ACHN (cell line): ENCODE results near the gene SH3D19.

ENCODE experiments used
- DNase-seq: peaks from one replicate; pipeline ENCODE4 v3.0.0-alpha.2; 2015
- in situ Hi-C: cut with HindIII; loops from 2 replicates; pipeline ENCODE4 v1.10.0; 2017; ENCODE audit warnings: low sequenced_read_pairs, low pct_ligation_motif_present, low pct_unique_long_range_greater_than_20kb

SH3D19 gene

DNA sequence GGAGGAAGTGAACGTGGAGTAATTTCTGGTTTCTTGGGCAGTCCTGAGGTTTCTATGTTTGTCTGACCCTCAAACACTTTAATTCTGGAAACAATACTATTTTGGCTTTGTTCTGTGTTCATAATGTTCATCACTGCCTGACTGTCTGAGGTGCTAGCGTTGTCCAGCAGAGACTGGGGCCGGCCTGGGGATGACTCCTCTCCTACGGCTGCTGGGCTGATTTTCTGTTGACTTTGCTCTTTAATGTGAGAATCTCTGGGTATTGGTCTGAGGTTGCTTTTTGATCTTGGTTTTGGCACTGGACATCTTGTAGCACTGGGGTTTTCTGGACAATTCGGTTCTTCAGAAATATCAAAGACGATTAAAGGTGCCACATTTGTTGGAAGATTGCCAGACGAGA, 150.2 kb downstream of the SH3D19 start:
- in situ Hi-C loops, result no loop called here
- no peak for DNase-seq

DNA sequence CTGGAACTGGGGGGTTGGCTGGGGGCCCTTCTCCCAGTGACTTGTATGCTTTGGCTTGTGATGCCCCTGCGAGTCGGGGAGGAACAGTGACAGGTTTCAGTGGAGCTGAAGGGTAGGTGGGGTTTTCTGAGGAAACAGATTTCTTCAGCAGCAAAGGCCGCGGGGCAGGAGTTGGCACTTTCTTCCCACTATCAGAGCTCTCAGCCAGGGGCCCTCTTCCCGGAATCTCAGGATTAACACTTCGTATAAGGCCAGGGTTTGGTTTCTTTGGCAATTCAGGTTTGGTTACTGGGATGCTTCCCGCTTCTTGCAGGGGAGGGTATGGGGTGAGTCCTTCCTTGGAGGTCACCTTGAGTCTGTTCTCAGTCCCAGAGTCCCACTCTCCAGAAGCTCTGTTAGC, 150.6 kb downstream of the SH3D19 start:
- no peak for DNase-seq
- in situ Hi-C loops, result no loop called here

DNA sequence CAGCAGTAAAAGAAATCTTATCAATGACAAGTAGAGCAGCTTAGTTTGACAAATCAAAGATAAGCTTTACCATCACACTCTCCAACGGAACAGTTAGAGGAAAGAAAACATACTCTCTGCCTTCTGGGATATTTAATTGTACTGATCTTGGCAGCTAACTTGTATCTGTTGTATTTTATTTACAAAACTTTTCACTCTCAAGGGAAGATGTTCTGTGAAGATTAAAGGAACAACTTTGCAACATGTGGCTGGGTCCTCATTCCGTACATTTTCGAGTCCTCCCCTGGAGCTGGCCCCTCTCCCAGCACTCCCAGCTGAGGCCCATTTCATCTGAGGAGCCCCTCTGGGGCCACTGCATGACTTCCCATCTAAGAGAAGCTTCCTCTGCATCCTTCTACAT, 151.5 kb downstream of the SH3D19 start:
- in situ Hi-C loops, result no loop called here
- no peak for DNase-seq

DNA sequence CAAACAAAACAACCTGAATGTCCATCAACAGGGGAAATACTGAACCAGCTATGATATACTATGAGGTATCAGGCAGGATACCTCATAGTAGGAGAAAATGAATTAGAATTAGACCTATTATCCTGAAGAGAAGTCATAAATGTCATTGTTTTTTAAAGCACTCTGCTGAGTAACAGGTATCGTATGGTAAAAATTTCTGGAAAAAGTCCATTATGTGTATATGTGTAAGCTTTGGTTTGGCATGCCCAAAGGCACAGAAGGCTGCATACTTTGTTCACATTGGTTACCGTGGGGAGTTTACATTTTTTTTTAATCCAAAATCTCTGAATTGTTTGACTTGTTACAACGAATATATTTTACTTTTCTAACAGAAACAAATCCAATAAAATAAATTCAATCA, 155.5 kb downstream of the SH3D19 start:
- in situ Hi-C loops, result no loop called here
- no peak for DNase-seq

DNA sequence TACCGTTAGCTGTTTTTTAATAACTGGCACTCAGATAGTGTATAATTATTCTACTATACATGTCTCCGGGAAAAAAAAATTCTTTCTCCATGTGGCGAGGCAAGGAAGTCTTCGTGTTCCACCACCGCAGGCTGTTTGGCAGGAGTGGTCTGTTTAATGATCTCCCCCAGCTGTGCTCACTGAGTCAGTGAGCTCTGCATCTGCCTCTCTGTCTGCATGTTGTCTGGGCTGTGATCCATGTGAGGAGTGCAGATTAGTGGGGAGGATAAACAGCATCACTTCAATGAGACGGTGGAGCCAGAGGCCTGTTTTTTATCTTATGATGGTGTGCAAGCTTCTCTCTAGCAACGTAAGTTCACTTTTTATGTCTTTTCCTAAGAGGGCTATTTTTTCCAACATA, 156.2 kb downstream of the SH3D19 start:
- in situ Hi-C loops, result no loop called here
- no peak for DNase-seq

DNA sequence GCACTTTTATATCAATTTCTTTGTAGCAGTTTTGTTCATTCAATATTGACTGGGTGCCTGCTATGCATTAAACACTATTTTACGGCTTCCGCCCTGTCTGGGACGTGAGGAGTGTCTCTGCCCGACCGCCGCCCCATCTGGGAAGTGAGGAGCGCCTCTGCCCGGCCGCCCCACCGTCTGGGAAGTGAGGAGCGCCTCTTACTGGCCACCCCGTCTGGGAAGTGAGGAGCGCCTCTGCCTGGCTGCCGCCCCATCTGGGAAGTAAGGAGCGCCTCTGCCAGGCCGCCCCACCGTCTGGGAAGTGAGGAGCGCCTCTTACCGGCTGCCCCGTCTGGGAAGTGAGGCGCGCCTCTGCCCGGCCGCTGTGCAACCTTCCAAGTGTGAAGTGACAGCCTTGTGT, 157.8 kb downstream of the SH3D19 start:
- DNase-seq, result no peak

DNA sequence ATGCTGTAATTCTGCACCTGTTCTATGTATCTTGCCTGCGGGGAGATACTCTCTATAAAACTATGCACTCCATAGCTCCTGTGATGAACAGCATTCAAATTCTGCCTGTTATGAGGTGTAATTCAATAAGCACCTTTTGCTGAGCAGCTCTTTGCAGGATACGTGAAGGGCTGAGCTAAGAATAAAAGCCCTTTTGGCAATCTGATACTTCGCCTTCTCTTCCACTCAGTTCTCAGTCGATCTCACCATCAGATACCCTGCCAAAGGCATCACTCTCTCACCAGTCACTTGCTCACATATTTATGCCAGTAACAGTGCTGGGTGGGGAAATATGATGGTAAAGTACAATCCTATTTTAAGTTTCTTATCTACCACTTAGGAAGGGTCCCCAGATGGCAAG, 158.8 kb downstream of the SH3D19 start:
- in situ Hi-C loops, result no loop called here
- DNase-seq, result no peak

More for the DNA sequence above, 157.8 kb downstream of the SH3D19 start:
- in situ Hi-C loops, result no loop called here

DNA sequence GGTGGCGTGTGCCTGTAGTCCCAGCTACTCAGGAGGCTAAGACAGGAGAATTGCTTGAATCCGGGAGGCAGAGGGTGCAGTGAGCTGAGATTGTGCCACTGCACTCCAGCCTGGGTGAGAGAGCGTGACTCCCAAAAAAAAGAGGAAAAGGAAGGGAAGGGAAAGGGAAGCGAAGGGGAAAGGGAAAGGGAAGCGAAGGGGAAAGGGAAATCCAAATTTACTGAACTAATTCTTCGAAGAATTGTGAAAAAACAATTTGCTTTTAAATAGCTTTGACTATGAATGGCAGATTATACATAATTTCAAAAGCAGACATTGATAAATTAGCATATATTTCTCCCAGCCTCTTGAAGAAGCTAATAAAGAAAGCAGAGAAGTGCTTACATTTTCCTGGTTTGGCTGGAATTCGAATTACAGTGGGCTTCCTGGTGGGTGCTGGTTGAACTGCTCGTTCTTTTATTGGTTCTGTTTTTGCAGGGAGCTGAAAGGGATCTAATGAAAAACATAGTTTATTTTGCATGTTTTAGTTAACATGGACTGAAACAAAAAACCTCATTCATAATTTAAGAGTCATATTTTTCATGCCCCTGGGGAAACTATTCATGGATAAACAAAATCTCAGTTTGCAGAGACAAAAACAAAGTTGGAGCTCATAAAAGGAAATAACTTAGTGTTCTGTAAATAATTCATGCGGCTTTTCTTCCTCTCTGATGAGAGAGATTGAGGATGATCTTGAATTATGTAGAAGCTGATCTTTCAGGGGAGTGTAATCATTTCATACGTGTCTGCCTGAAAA, 160.0 kb downstream of the SH3D19 start:
- in situ Hi-C loops, result no loop called here
- DNase-seq, result no peak

DNA sequence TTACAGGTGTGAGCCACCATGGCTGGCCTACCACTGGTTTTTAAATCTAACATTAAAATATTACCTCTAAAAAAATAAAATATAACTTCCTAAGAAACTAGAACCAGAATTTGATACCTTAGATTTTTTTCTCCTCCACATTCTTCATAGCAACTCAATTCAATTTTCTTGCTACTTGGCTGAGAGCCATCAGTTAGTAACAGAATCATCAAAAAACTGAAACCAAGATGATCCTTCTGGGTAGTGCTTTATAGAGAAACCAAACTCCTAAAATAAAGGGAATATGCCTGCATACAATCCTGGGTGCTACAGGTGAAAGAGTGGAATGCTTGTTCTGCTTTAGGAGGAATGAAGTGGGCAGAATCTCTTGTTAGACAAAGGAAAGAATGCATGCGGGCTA, 161.6 kb downstream of the SH3D19 start:
- in situ Hi-C loops, result no loop called here
- no peak for DNase-seq

DNA sequence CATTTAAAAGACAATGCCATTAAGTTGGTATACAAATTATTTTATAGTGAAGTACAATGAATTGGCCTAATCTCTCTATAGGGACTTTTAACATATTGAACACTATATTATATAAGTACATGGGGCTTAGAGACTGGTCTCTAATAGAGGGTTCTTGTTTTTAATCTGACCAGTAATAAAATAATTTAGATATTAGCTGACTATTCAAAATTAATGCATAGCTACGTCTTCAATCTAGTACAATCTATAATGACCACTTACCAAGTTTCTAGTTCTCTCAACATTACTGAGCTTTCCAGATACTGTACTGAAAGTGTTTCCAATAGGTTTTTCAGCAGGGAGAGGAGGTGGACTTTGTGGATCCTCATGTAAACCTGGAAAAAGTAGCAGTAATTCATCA, 166.4 kb downstream of the SH3D19 start:
- DNase-seq, result no peak
- in situ Hi-C loops, result no loop called here

DNA sequence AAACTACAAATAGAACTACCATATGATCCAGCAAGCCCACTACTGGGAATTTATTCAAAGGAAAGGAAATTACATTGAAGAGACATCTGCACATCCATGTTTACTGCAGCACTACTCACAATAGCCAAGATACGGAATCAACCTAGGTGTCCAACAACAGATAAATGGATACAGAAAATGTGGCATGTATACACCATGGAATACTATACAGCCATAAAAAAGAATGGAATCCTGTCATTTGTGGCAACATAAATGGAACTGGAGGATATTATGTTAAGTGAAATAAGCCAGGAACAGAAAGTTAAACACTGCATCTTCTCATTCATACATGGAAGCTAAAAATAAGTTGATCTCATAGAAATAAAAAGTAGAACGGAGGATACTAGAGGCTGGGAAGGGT, 167.9 kb downstream of the SH3D19 start:
- no peak for DNase-seq
- in situ Hi-C loops, result no loop called here

DNA sequence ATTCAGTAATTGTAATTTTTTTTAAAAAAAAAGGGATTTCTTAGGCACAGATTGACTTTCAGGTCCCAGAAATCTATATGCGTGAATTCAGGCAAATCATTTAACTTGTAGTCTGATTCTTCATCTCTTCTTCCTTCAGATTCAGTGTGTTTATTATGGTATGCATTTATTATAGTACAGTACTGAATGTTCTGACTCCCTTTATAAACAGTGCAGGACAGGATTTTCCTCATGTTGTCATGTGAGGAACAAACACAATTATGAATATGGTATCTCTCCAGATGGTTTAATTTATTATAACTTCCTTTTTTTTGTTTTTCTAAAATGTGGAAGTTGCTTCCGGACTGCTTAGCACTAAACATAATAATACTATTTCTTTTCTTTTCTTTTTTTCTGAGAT, 171.8 kb downstream of the SH3D19 start:
- in situ Hi-C loops, result no loop called here

DNA sequence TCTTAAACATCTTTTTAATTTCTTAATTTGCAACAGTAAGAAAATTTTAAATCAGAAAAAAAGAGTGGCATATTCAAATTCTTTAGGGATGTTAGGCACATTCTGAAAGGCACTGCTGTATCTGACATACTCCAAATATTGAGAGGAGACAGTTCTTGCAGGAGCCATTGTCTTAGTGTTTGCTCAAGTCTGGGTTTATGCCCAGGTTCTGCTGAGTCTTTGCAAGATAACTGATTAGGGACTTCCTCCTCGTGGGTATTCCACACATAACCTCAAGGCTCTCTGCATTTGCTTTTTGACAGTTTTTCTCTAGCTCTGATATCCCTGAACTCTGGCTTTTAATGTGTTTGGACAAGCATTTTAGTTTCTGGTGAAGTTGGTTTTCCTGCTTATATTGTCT, 173.4 kb downstream of the SH3D19 start:
- DNase-seq, result no peak
- in situ Hi-C loops, result no loop called here

More for the DNA sequence above, 171.8 kb downstream of the SH3D19 start:
- no peak for DNase-seq

DNA sequence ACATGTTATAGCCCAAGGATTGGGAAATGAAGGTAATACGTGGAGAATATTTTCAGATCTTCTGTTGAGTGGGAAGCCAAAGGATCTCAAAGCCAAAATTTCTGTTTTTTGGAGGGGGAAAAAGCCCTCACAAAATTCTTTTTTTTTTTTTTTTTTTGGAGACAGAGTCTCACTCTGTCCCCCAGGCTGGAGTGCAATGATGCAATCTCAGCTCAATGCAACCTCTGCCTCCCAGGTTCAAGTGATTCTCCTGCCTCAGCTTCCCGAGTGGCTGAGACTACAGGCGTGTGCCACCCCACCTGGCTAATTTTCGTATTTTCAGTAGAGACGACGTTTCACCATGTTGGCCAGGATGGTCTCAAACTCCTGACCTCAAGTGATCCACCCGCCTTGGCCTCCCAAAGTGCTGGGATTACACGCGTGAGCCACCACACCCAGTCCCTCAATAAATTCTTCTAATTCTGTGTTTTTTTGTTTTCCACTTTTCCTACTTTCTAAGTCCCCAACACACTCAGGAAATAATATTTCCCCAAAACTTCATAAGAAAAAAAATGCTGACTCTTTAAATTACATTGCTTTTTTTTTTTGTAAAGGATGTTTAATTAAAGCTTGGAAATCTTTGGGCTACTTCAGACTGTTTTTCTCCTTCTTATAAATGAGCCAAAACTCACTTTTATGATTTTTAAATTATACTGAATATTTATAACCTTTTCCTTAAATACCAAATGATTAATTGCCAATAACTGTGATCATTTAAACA, 174.4 kb downstream of the SH3D19 start:
- DNase-seq, result no peak
- in situ Hi-C loops, result no loop called here

DNA sequence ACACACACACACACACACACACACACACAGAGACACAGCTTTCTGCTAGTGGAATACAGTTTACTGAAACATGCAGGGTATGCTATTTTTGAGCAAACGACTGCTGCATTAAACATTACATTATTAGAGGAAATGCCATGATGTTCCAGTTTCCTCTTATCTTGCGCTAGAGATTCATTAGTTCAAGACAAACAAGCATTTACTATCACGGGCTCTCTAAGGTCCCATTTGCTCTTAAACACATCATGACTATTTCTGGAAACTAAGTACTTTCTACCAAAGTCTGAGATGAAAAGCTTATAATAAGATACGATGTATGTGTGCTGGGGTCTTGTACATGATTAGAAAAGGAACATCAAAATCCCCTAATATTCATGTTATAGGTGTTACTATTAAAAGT, 177.1 kb downstream of the SH3D19 start:
- in situ Hi-C loops, result no loop called here
- DNase-seq, result no peak

DNA sequence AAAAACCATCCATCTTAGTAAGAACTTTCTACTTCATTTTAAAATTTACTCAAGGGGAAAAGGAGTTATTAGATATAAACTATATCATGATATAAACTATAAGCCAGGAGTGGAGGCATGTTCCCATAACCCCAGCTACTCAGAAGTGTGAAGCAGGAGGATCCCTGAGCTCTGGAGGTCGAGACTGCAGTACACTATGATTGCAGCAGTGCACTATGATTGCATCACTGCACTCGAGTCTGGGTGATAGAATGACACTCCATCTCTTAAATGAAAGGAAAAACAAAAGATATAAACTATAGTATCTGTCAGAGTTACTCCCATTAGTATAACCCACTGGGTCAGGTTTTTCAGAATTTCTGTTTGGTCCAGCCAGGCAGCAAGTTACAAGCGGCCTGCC, 178.4 kb downstream of the SH3D19 start:
- in situ Hi-C loops, result no loop called here
- no peak for DNase-seq

DNA sequence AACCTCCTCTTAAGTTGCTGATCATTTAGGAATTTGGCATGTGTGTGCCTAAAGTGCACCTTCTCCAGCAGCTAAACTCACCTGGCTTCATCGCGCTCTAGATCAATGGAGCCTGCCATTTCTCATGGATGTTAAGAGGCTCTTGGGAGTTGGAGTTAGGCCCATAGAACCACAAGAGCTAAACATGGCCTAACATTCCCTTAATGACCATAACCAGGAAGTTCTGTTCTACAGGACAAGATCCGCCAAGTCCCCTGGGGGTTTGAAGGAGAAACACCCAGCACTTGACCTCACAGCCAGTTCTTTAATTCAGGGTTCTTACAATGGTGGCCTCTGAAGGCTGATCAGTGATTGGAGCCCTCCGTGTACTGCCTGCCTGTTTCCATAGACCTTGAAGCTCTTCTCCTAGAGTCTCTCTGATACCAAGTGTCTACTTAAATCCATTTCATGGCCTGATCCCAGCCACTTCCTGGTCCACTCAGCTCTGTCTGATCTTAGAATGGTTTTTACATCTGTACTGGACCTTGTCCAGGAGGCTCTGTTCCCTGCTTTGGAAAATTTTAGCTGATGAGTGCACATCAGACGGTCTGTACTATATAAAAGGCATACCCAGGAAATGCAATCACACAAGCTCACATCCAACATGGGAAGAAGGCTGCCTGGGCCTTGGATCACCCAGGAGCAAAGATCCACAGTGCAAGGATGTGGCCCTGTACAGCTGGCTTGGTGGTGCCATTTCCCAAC, 180.9 kb downstream of the SH3D19 start:
- in situ Hi-C loops, result no loop called here
- no peak for DNase-seq

DNA sequence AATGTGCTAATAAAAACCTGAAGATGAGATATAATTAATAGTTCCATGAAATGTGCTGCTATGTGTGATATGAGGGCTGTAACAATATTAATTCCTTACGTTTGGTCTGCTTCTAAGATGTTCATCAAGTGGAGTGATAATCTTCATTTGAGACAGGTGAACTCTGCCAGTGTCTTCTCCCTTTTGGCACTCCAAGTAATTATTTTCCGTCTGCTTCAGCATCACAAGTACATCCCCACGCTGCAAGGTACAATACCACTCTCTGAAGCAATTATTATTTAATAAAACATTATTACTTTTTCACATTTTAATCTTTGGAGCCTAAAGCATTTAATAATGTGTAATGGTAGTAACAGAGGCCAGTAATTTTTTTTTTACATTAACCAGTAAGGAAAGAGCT, 181.6 kb downstream of the SH3D19 start:
- no peak for DNase-seq
- in situ Hi-C loops, result no loop called here

DNA sequence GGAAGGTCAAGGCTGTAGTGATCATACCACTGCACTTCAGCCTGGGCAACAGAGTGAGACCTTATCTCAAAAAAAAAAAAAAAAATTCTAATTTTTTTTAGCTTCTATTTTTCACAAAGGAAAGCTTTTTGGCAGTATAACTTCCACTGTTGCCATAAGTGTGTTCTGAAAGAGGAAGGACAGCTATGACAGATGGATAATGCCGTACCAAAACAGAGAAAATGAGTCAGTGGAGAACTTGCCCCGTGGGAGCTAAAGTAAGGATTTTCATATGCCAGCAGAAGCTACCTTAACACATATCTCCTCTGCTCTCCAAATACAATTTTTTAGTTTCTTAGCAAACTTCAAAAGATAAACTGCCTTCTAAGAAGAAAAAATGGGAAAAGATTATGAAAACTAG, 182.2 kb downstream of the SH3D19 start:
- DNase-seq, result no peak

More for the DNA sequence above, 182.2 kb downstream of the SH3D19 start:
- in situ Hi-C loops, result no loop called here
